HUDEP-2 (cell line): ENCODE data around the gene DAAM1.

Experiments used
- DNase-seq, 76 experiments: peaks; one replicate each; lab custom pipeline; 2025; ENCODE audit not compliant: unreplicated experiment in 76 of 76; lab: John Stamatoyannopoulos, UW

The DAAM1 gene

DNA sequence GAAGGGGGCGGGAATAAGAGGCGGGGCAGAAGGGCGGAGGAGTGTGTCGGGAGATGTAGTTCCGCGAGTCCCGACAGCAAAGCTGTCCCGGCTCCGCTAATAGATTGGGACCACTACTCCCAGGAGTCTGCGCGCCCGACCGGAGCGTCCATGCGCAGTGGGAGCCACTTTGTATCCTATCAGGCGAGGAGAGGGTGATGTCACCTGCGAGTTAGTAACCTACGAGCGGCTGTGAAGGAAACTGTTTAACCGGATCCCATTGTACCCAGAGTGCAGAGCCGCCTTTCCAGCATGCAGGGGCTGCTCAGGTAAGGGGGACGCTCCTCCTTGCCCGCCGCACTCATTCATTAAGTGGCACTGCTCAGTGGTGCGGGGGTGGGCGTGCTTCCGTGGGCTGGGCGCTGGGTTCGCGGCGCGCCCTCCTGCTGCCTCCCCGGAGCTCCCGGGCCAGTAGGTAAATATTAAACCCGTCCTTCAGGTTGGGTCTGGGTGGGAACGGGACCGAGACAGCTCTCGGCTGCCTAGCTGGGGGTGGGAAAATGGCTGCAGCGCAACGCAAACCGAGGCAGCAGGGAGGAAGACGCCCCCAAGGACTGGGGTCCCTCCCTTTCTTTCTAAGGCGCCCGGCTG, at the start of gene DAAM1:
Gene DAAM1 (plus strand): TSS at position 207 of the 630 bp plus-strand sequence. CDS start 74,811 bp downstream, outside the sequence.
- peak in 75 of 76 experiments; percentile 27 to 97 (median 93) for DNase-seq

GRCh38 chr14:59139324-59139723, 49.1 kb upstream of the DAAM1 start:
- no peak for DNase-seq

- DNase-seq, result no peak
These were observed 48.2 kb upstream of the DAAM1 start for GRCh38 chr14:59140106-59140843.

GRCh38 chr14:59146484-59146883, 42.0 kb upstream of the DAAM1 start:
- DNase-seq, result no peak

GRCh38 chr14:59147007-59147406, 41.5 kb upstream of the DAAM1 start:
- no peak for DNase-seq

- DNase-seq, result no peak
These were observed 40.0 kb upstream of the DAAM1 start for GRCh38 chr14:59148334-59148900.

DNA sequence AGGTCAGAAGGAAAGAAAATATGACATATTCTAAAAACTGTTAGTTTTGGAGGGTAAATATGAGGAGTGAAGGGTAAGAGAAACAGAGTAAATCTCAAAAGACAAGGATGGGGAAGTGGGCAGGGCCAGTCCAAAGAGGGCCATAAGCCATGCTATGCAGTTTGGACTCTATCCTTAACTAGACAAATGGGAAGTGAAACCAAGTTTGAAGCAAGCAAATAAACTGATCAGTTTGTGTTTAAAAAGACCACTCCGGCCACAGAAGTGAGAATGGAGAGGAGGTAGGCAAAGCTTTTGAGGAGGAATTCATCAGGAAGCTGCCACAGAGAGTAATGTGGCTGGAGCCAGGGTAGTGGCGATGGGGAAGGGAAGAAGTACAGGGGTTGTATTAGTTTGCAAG, 37.5 kb upstream of the DAAM1 start:
- DNase-seq, result no peak

GRCh38 chr14:59154373-59154772, 34.1 kb upstream of the DAAM1 start:
- no peak for DNase-seq

- no peak for DNase-seq
These were observed 32.6 kb upstream of the DAAM1 start for GRCh38 chr14:59155886-59156285.

DNA sequence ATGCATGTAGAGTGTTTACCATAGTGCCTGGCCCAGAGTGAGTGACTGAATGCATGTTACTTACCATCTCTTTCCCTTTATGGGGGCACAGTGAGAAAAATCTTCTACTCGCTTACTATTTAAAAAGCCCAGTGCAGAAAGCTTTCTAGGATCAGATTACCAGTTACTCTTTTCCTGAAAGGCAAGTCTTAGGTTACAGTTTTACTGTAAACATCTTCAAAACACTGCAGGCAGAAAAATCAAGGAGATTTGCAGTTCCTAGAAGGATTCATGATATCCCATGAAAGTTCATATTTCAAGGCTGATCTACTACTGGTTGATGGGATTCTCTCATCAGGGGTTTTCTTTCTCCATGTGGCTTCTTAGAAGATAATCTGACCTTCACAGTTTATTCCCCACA, 29.3 kb upstream of the DAAM1 start:
- DNase-seq, result no peak

- DNase-seq, result no peak
These were observed 28.0 kb upstream of the DAAM1 start for GRCh38 chr14:59160506-59160905.

GRCh38 chr14:59161561-59162175, 26.8 kb upstream of the DAAM1 start:
- DNase-seq, result no peak

GRCh38 chr14:59166258-59166657, 22.2 kb upstream of the DAAM1 start:
- DNase-seq, result no peak

- no peak for DNase-seq
These were observed 13.1 kb upstream of the DAAM1 start for GRCh38 chr14:59175404-59175803.

GRCh38 chr14:59176765-59177164, 11.7 kb upstream of the DAAM1 start:
- no peak for DNase-seq

- no peak for DNase-seq
These were observed 11.2 kb upstream of the DAAM1 start for GRCh38 chr14:59177262-59177661.

GRCh38 chr14:59181791-59182190, 6.7 kb upstream of the DAAM1 start:
- DNase-seq, result no peak

GRCh38 chr14:59182641-59183040, 5.8 kb upstream of the DAAM1 start:
- no peak for DNase-seq

GRCh38 chr14:59183150-59183549, 5.3 kb upstream of the DAAM1 start:
- no peak for DNase-seq

DNA sequence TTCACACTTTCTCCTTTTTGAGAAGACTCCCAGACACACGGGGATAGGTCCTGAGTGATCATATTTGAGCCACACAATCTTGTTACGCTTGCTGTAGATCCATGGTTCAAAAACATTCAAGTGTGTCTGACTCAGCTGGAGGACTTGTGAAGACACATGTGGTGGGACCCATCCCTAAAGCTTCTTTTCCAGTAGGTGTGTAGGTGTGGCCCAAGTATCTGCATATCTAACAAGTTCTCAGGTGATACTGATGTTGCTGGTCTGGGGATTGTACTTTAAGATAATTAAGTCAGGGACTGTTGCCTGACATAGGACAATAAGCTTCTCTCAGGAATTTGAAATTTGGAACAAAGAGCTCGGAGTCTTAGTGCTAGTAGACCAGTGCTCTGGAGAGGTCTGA, 4.1 kb upstream of the DAAM1 start:
- DNase-seq, result no peak

GRCh38 chr14:59185676-59186075, 2.8 kb upstream of the DAAM1 start:
- no peak for DNase-seq

GRCh38 chr14:59186306-59186705, 2.2 kb upstream of the DAAM1 start:
- DNase-seq, result no peak
